ENCODE results near the gene IRX5. TPM values are rescaled to one million over a fixed set of nuclear protein-coding genes. Genes with fewer than 3 reads are reported as not detected.

The IRX5 gene
- total RNA-seq, 6 donors from 2014 or later: 15.2 to 45.6 (median 31.9) TPM

GRCh38 chr16:54890381-54890780 is 40.3 kb upstream of the IRX5 start:
- TF ChIP-seq POLR2A (IDR thresholded peaks at IDR 0.05) (no peak), CTCF (IDR thresholded peaks at IDR 0.05) (no peak), POLR2AphosphoS5 (IDR thresholded peaks at IDR 0.05) (no peak), EP300 (IDR thresholded peaks at IDR 0.05) (no peak)
- Histone ChIP-seq H3K4me1 (no peaks in the 10 kb centered on the region), H3K9me3 (no peaks in the 10 kb centered on the region), H3K27me3 (no peaks in the 10 kb centered on the region), H3K27ac (no peak overlapping the region), H3K4me3 (no peak overlapping the region), H3K36me3 (no peaks in the 10 kb centered on the region)
- DNase-seq: no peak
- ATAC-seq (ENCODE audit: low FRiP score in 2 of 2): no peak
- WGBS, 2 donors: 68 to 80% methylated on average over 4 of the region's 4 CpGs

GRCh38 chr16:54891346-54891745 is 39.3 kb upstream of the IRX5 start:
- TF ChIP-seq POLR2A (IDR thresholded peaks at IDR 0.05) (no peak), CTCF (IDR thresholded peaks at IDR 0.05) (no peak), POLR2AphosphoS5 (IDR thresholded peaks at IDR 0.05) (no peak), EP300 (IDR thresholded peaks at IDR 0.05) (no peak)

GRCh38 chr16:54892981-54893380 is 37.7 kb upstream of the IRX5 start:
- no peak overlapping the region for H3K4me3 ChIP-seq
- H3K27ac ChIP-seq: no peak overlapping the region
- no peaks in the 10 kb centered on the region for H3K27me3 ChIP-seq
- ATAC-seq (ENCODE audit: low FRiP score in 2 of 2) (no peak), DNase-seq (no peak)
- H3K9me3 ChIP-seq: no peaks in the 10 kb centered on the region
- TF ChIP-seq POLR2A (IDR thresholded peaks at IDR 0.05) (no peak), CTCF (IDR thresholded peaks at IDR 0.05) (no peak), POLR2AphosphoS5 (IDR thresholded peaks at IDR 0.05) (no peak), EP300 (IDR thresholded peaks at IDR 0.05) (no peak)
- WGBS, 2 donors: 85 to 92% methylated on average over 6 of the region's 6 CpGs
- H3K4me1 ChIP-seq: no peaks in the 10 kb centered on the region
- H3K36me3 ChIP-seq: no peaks in the 10 kb centered on the region

More at GRCh38 chr16:54891346-54891745, 39.3 kb upstream of the IRX5 start:
- Histone ChIP-seq H3K4me1 (no peaks in the 10 kb centered on the region), H3K27ac (no peak overlapping the region), H3K36me3 (no peaks in the 10 kb centered on the region), H3K4me3 (no peak overlapping the region), H3K9me3 (no peaks in the 10 kb centered on the region), H3K27me3 (no peaks in the 10 kb centered on the region)
- 74 to 83% methylated on average over 4 of the region's 4 CpGs for WGBS, 2 donors
- no peak for DNase-seq
- ATAC-seq (ENCODE audit: low FRiP score in 2 of 2): no peak

- 65 to 74% methylated on average over 3 of the region's 3 CpGs for WGBS, 2 donors
- no peaks in the 10 kb centered on the region for H3K4me1 ChIP-seq
- no peak overlapping the region for H3K27ac ChIP-seq
- no peaks in the 10 kb centered on the region for H3K27me3 ChIP-seq
- no peak overlapping the region for H3K4me3 ChIP-seq
- no peak for TF ChIP-seq POLR2A (IDR thresholded peaks at IDR 0.05)
- TF ChIP-seq CTCF (IDR thresholded peaks at IDR 0.05): no peak
- no peak for TF ChIP-seq EP300 (IDR thresholded peaks at IDR 0.05)
- no peak for TF ChIP-seq POLR2AphosphoS5 (IDR thresholded peaks at IDR 0.05)
- ATAC-seq (ENCODE audit: low FRiP score in 2 of 2): no peak
- H3K36me3 ChIP-seq: no peaks in the 10 kb centered on the region
- H3K9me3 ChIP-seq: no peaks in the 10 kb centered on the region
- DNase-seq: no peak
Observed at GRCh38 chr16:54897930-54898329, 32.7 kb upstream of the IRX5 start.

GRCh38 chr16:54901606-54902005 is 29.1 kb upstream of the IRX5 start:
- no peak overlapping the region for H3K27ac ChIP-seq
- no peak for ATAC-seq (ENCODE audit: low FRiP score in 2 of 2)

More at GRCh38 chr16:54901606-54902005, 29.1 kb upstream of the IRX5 start:
- H3K9me3 ChIP-seq: peaks cover 0 to 4% (median 0%) of the 10 kb centered on the region in 4 donors
- H3K36me3 ChIP-seq: no peaks in the 10 kb centered on the region
- no peaks in the 10 kb centered on the region for H3K27me3 ChIP-seq
- WGBS, 2 donors: 94 to 98% methylated on average over 7 of the region's 7 CpGs
- TF ChIP-seq POLR2AphosphoS5 (IDR thresholded peaks at IDR 0.05) (no peak), CTCF (IDR thresholded peaks at IDR 0.05) (no peak), EP300 (IDR thresholded peaks at IDR 0.05) (no peak), POLR2A (IDR thresholded peaks at IDR 0.05) (no peak)
- no peaks in the 10 kb centered on the region for H3K4me1 ChIP-seq
- no peak for DNase-seq
- H3K4me3 ChIP-seq: no peak overlapping the region

Data from upper lobe of left lung (tissue), 6 donors.